IMR-90 (cell line): ENCODE results near the gene KCTD19. TPM values are rescaled to one million over a fixed set of nuclear protein-coding genes. Genes with fewer than 3 reads are reported as not detected.

Experiments used
- ATAC-seq: fragments of 200-7000 bp; cut with Tn5 transposase; 2 replicates; pipeline ENCODE4 v1.9.1; 2020; ENCODE audit warnings: low read depth, mild to moderate bottlenecking, moderate library complexity
- BruUV-seq: library from RNA; stranded (reverse); fragments of 400-500 nt; replicated peaks from 2 replicates; lab custom pipeline; 2021; lab: Mats Ljungman, UMichigan
- CTCF ChIA-PET: fragments of 300-600 bp; formaldehyde crosslinking; extraction: SDS; loops from one replicate; lab custom pipeline; 2021; ENCODE audit warnings: antibody characterized with exemption; lab: Yijun Ruan, JAX
- POLR2A ChIA-PET: fragments of 300-600 bp; sonication (Branson Sonifier 250); formaldehyde crosslinking; loops from one replicate; lab custom pipeline; 2022; ENCODE audit warnings: antibody characterized with exemption; ENCODE audit not compliant: unreplicated experiment; lab: Charles Lee
- DNase-seq: peaks from one replicate; pipeline ENCODE4 v3.0.0; 2013
- H2AFZ ChIP-seq: replicated peaks from 2 replicates; pipeline ENCODE3; 2013; ENCODE audit warnings: low read length, mild to moderate bottlenecking; ENCODE audit not compliant: poor library complexity
- H2AK5ac ChIP-seq: 2 replicates; pipeline ENCODE4 v1.6.1; 2013; ENCODE audit warnings: low read depth, low read length, inconsistent platforms
- H2AK9ac ChIP-seq: replicated peaks from 2 replicates; pipeline ENCODE3; 2013; ENCODE audit warnings: mild to moderate bottlenecking, low read depth, low read length, moderate library complexity; ENCODE audit not compliant: poor library complexity
- H2BK120ac ChIP-seq: 2 replicates; pipeline ENCODE4 v1.6.1; 2013; ENCODE audit warnings: low read depth, low read length, inconsistent platforms
- H2BK15ac ChIP-seq: 3 replicates; pipeline ENCODE4 v1.6.1; 2013; ENCODE audit warnings: low read depth, low read length, inconsistent platforms
- H2BK20ac ChIP-seq: 2 replicates; pipeline ENCODE4 v1.6.1; 2013; ENCODE audit warnings: low read depth, mild to moderate bottlenecking, inconsistent platforms, low read length, moderate library complexity
- H2BK5ac ChIP-seq: 2 replicates; pipeline ENCODE4 v1.6.1; 2013; ENCODE audit warnings: mild to moderate bottlenecking, low read depth, low read length, inconsistent platforms; ENCODE audit not compliant: poor library complexity, severe bottlenecking
- H3K14ac ChIP-seq: replicated peaks from 2 replicates; pipeline ENCODE4 v1.6.1; 2013; ENCODE audit warnings: low read depth, low read length, inconsistent platforms
- H3K18ac ChIP-seq: 2 replicates; pipeline ENCODE4 v1.6.1; 2013; ENCODE audit warnings: low read depth, low read length, control low read depth
- H3K23ac ChIP-seq: 2 replicates; pipeline ENCODE4 v1.6.1; 2013; ENCODE audit warnings: low read depth, low read length, inconsistent platforms
- H3K27ac ChIP-seq: 2 replicates; pipeline ENCODE4 v1.5.1; 2013; ENCODE audit warnings: mild to moderate bottlenecking, control low read depth, low read length; ENCODE audit not compliant: insufficient read depth
- H3K27me3 ChIP-seq: 2 replicates; pipeline ENCODE4 v1.6.1; 2013; ENCODE audit warnings: low read length; ENCODE audit not compliant: control insufficient read depth, insufficient read depth
- H3K36me3 ChIP-seq: 2 replicates; pipeline ENCODE4 v1.6.1; 2013; ENCODE audit warnings: low read length, mixed read lengths; ENCODE audit not compliant: control insufficient read depth, insufficient read depth
- H3K4ac ChIP-seq: 2 replicates; pipeline ENCODE4 v1.6.1; 2013; ENCODE audit warnings: low read depth, low read length, inconsistent platforms
- H3K4me1 ChIP-seq: 2 replicates; pipeline ENCODE4 v1.6.1; 2013; ENCODE audit warnings: low read length, mixed read lengths; ENCODE audit not compliant: control insufficient read depth, insufficient read depth
- H3K4me2 ChIP-seq: 2 replicates; pipeline ENCODE4 v1.6.1; 2013; ENCODE audit warnings: low read depth, mild to moderate bottlenecking, control low read depth, low read length, moderate library complexity
- H3K4me3 ChIP-seq: 2 replicates; pipeline ENCODE4 v1.5.1; 2013; ENCODE audit warnings: low read depth, mild to moderate bottlenecking, control low read depth, low read length, moderate library complexity; ENCODE audit not compliant: insufficient read depth
- H3K56ac ChIP-seq: 2 replicates; pipeline ENCODE4 v1.6.1; 2013; ENCODE audit warnings: low read length, inconsistent platforms; ENCODE audit not compliant: insufficient read depth; ENCODE audit errors: extremely low read depth
- H3K79me1 ChIP-seq, 2 experiments: 2 replicates each; pipeline ENCODE4 v1.6.1; 2013; ENCODE audit warnings: low read length in 2 of 2, inconsistent platforms in 1 of 2, low read depth in 1 of 2
- H3K9ac ChIP-seq: 2 replicates; pipeline ENCODE4 v1.6.1; 2013; ENCODE audit warnings: low read depth, low read length, control low read depth
- H3K9me1 ChIP-seq: 2 replicates; pipeline ENCODE4 v1.6.1; 2013; ENCODE audit warnings: low read length, inconsistent platforms; ENCODE audit not compliant: insufficient read depth
- H3K9me3 ChIP-seq: 2 replicates; pipeline ENCODE4 v1.6.1; 2013; ENCODE audit warnings: low read length; ENCODE audit not compliant: control insufficient read depth, insufficient read depth
- H4K20me1 ChIP-seq: 2 replicates; pipeline ENCODE4 v1.6.1; 2013; ENCODE audit warnings: low read length, inconsistent platforms; ENCODE audit not compliant: insufficient read depth
- H4K5ac ChIP-seq: 2 replicates; pipeline ENCODE4 v1.6.1; 2013; ENCODE audit warnings: mild to moderate bottlenecking, low read depth, low read length, control low read depth
- H4K8ac ChIP-seq, 2 experiments: 2 replicates each; pipeline ENCODE4 v1.6.1; 2013; ENCODE audit warnings: low read depth in 2 of 2, low read length in 2 of 2, control low read depth in 1 of 2, inconsistent platforms in 1 of 2
- H4K91ac ChIP-seq: 2 replicates; pipeline ENCODE4 v1.6.1; 2013; ENCODE audit warnings: low read depth, low read length, inconsistent platforms; ENCODE audit not compliant: insufficient read depth
- BHLHE40 ChIP-seq: fragments of 150-350 bp; IDR thresholded peaks from 2 replicates; pipeline ENCODE4 v1.6.1; 2016; ENCODE audit warnings: mild to moderate bottlenecking, low read depth, low read length
- CEBPB ChIP-seq: IDR thresholded peaks from 2 replicates; pipeline ENCODE4 v1.6.1; 2012; ENCODE audit warnings: low read depth, low read length, improper control_type of control experiment
- CHD1 ChIP-seq: IDR thresholded peaks from 2 replicates; pipeline ENCODE4 v1.6.1; 2012; ENCODE audit warnings: low read depth, low read length, improper control_type of control experiment
- CTCF ChIP-seq: conservative IDR thresholded peaks from 2 replicates; pipeline ENCODE4 v1.5.1; 2012; ENCODE audit warnings: mild to moderate bottlenecking, low read depth, low read length, improper control_type of control experiment
- ELK1 ChIP-seq: fragments of 150-350 bp; IDR thresholded peaks from 2 replicates; pipeline ENCODE4 v1.6.1; 2016; ENCODE audit warnings: low read depth, mild to moderate bottlenecking, low read length, moderate library complexity, borderline replicate concordance
- FOS ChIP-seq: fragments of 150-350 bp; IDR thresholded peaks from 2 replicates; pipeline ENCODE4 v1.6.1; 2016; ENCODE audit warnings: low read depth, low read length
- MAFK ChIP-seq: IDR thresholded peaks from 2 replicates; pipeline ENCODE4 v1.6.1; 2012; ENCODE audit warnings: low read depth, low read length, improper control_type of control experiment
- MAZ ChIP-seq: IDR thresholded peaks from 2 replicates; pipeline ENCODE4 v1.6.1; 2012; ENCODE audit warnings: low read depth, mild to moderate bottlenecking, low read length, improper control_type of control experiment, moderate library complexity, borderline replicate concordance
- MXI1 ChIP-seq: IDR thresholded peaks from 2 replicates; pipeline ENCODE4 v1.6.1; 2012; ENCODE audit warnings: low read depth, mild to moderate bottlenecking, low read length, moderate library complexity, borderline replicate concordance
- NFE2L2 ChIP-seq: fragments of 150-350 bp; IDR thresholded peaks from 2 replicates; pipeline ENCODE4 v1.6.1; 2016; ENCODE audit warnings: low read depth, mild to moderate bottlenecking, low read length
- POLR2A ChIP-seq: IDR thresholded peaks from 2 replicates; pipeline ENCODE4 v1.6.1; 2012; ENCODE audit warnings: mild to moderate bottlenecking, low read depth, low read length
- RAD21 ChIP-seq: IDR thresholded peaks from 2 replicates; pipeline ENCODE4 v1.6.1; 2012; ENCODE audit warnings: low read length, improper control_type of control experiment
- RCOR1 ChIP-seq: IDR thresholded peaks from 2 replicates; pipeline ENCODE4 v1.6.1; 2012; ENCODE audit warnings: mild to moderate bottlenecking, low read length, improper control_type of control experiment; ENCODE audit not compliant: insufficient replicate concordance
- RFX5 ChIP-seq: IDR thresholded peaks from 2 replicates; pipeline ENCODE4 v1.8.0; 2012; ENCODE audit warnings: low read depth, mild to moderate bottlenecking, low read length, moderate library complexity
- SMC3 ChIP-seq: fragments of 150-350 bp; IDR thresholded peaks from 2 replicates; pipeline ENCODE4 v1.6.1; 2016; ENCODE audit warnings: low read depth, mild to moderate bottlenecking, antibody characterized with exemption, low read length, moderate library complexity
- USF2 ChIP-seq: fragments of 150-350 bp; IDR thresholded peaks from 2 replicates; pipeline ENCODE4 v1.6.1; 2017; ENCODE audit warnings: mild to moderate bottlenecking, antibody characterized with exemption, low read length, low read depth
- WGBS, 2 experiments: methylation state at CpG; one replicate each; pipeline versions ENCODE4 v1.1.5 to v1.1.7; 2013; ENCODE audit warnings: missing lambda C conversion rate in 2 of 2; ENCODE audit not compliant: insufficient read length in 1 of 2; ENCODE audit errors: extremely low coverage in 2 of 2; 5-methylcytosine and 5-hydroxymethylcytosine counted together
- dilution Hi-C: fragments of 300-500 bp; cut with HindIII; formaldehyde crosslinking; loops from one replicate; pipeline ENCODE4 v1.14.3; 2018; ENCODE audit warnings: low sequenced_read_pairs; ENCODE audit not compliant: unreplicated experiment
- in situ Hi-C: fragments of 300-500 bp; cut with MboI; formaldehyde crosslinking; loops from 3 replicates; pipeline ENCODE4 v1.14.3; 2019; ENCODE audit warnings: low sequenced_read_pairs, inconsistent platforms, mixed read lengths
- intact Hi-C: fragments of 100-400 bp; cut with micrococcal nuclease; formaldehyde crosslinking; loops from 2 replicates; pipeline ENCODE4 v1.10.0; 2022
- polyA plus RNA-seq, 3 experiments: library from polyadenylated mRNA; depleted of rRNA; stranded (reverse); fragments of >200 nt; gene quantifications; 2 replicates each; pipeline ENCODE4 v1.2.3, GENCODE V29; 2012; ENCODE audit warnings: low replicate concordance in 1 of 3
- total RNA-seq: library from RNA; depleted of rRNA; stranded (reverse); fragments of >200 nt; gene quantifications from 2 replicates; pipeline ENCODE4 v1.2.3, GENCODE V29; 2012

KCTD19 gene
- total and polyA plus RNA-seq, 2 of the 4 experiments (the other 2 are of a cell fraction): under 0.01 to 0.07 TPM

- Histone ChIP-seq H3K9me1 (no peaks in the 10 kb centered on the region), H3K14ac (no peak overlapping the region), H2BK20ac (no peak overlapping the region), H3K4me2 (no peak overlapping the region), H3K56ac (no peak overlapping the region), H2BK15ac (no peak overlapping the region), H3K9ac (no peak overlapping the region), H3K27me3 (peaks cover 5% of the 10 kb centered on the region), H3K18ac (no peak overlapping the region), H2AFZ (no peak overlapping the region), H2AK9ac (no peak overlapping the region), H2BK5ac (no peak overlapping the region), H3K4me3 (no peak overlapping the region), H3K36me3 (no peaks in the 10 kb centered on the region), H2AK5ac (no peak overlapping the region), H2BK120ac (no peak overlapping the region), H3K79me1 (no peaks in the 10 kb centered on the region), H4K91ac (no peak overlapping the region), H3K27ac (no peak overlapping the region), H3K9me3 (no peaks in the 10 kb centered on the region), H4K8ac (no peak overlapping the region), H3K4ac (no peak overlapping the region), H3K4me1 (no peaks in the 10 kb centered on the region), H3K23ac (no peak overlapping the region), H4K20me1 (no peaks in the 10 kb centered on the region), H4K5ac (no peak overlapping the region)
- intact Hi-C loops (no loop called here), in situ Hi-C loops (no loop called here), dilution Hi-C loops (no loop called here)
- no peak for TF ChIP-seq CTCF
- no peak for TF ChIP-seq MAFK
- TF ChIP-seq RCOR1: no peak
- no peak for TF ChIP-seq NFE2L2
- TF ChIP-seq SMC3: no peak
- TF ChIP-seq RFX5: no peak
- TF ChIP-seq BHLHE40: no peak
- TF ChIP-seq MXI1: no peak
- TF ChIP-seq USF2: no peak
- TF ChIP-seq POLR2A: no peak
- no peak for TF ChIP-seq MAZ
- no peak for TF ChIP-seq FOS
- no peak for TF ChIP-seq ELK1
- TF ChIP-seq RAD21: no peak
- TF ChIP-seq CEBPB: no peak
- TF ChIP-seq CHD1: no peak
- no peak for DNase-seq
- no peak for ATAC-seq
- no TSS peak for BruUV-seq
- ChIA-PET POLR2A (interaction anchor here (0.7 kb wide), 1 partner anchor 103 kb away, joined by 4 read pairs; the partner anchor contains the start of gene FHOD1), CTCF (interaction anchor here (0.9 to 1.1 kb wide), 2 partner anchors 12 to 43 kb away, joined by 3 to 4 read pairs; partner anchors contain the start of gene TPPP3)
- WGBS, 2 experiments: no CpG with 5 or more reads among the region's 1 CpG
Measured at GRCh38 chr16:67350324-67350723, 23.8 kb upstream of the KCTD19 start.
